GM12892 (cell line): Measurements from ENCODE around the gene ANO7.

Source experiments
- DNase-seq: peaks from one replicate; pipeline ENCODE4 v3.0.0; 2011; ENCODE audit not compliant: insufficient read length
- FAIRE-seq: peaks from 2 replicates; lab custom pipeline; 2011; peaks lifted over from hg19 to GRCh38; lab: Jason Lieb, UNC
- POLR2A ChIP-seq: IDR thresholded peaks from 2 replicates; pipeline ENCODE4 v1.6.1; 2011; ENCODE audit warnings: low read depth, low read length, control low read depth
- POLR2AphosphoS5 ChIP-seq: IDR thresholded peaks from 2 replicates; pipeline ENCODE4 v1.6.1; 2011; ENCODE audit warnings: low read depth, low read length, control low read depth
- TAF1 ChIP-seq: IDR thresholded peaks from 2 replicates; pipeline ENCODE4 v1.6.1; 2011; ENCODE audit warnings: low read depth, mild to moderate bottlenecking, control low read depth, low read length, borderline replicate concordance

The ANO7 gene

GRCh38 chr2:241205086-241205485 is 16.6 kb downstream of the ANO7 start:
- DNase-seq (no peak), FAIRE-seq (no peak)
- TF ChIP-seq TAF1 = no peak
- TF ChIP-seq POLR2AphosphoS5 = no peak
- TF ChIP-seq POLR2A = no peak

DNA sequence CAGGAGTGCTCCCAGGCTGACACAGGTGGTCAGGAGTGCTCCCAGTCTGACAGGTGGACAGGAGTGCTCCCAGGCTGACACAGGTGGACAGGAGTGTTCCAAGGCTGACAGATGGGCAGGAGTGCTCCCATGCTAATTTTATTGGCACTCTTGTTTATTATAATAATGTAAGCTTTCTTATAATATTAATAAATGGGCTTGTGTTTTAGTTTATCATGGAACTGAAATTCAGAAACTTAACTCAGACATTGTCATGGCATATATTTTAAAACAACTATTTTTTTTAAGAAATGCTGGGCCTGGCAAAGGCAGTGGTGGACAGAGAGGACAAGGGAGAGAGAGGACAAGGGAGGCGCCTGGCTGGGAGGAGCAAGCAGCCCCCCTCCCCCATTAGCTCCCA is 18.7 kb downstream of the ANO7 start:
- DNase-seq (no peak), FAIRE-seq (no peak)
- no peak for TF ChIP-seq POLR2A
- TF ChIP-seq POLR2AphosphoS5 = no peak
- TF ChIP-seq TAF1 = no peak

DNA sequence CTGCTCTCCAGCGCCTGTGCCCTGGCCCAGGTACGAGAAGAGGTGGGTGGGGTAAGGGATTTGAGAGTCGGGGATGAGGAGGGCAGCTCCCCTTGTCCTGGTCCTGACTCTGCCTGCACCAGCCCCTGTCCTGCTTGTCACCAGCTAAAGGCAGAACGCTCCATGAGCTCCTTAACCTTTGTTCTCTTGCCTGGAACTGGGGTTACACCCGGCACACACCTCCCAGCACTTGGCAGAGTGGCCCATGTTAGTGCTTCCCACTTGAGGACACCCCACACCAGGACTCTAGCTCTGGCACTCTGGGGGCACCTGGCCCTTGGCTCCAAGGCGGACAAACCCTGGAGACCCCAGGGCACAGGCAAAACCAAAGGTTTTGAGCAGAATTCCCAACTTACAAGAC is 19.2 kb downstream of the ANO7 start:
- FAIRE-seq (no peak), DNase-seq (no peak)
- TF ChIP-seq TAF1 = no peak
- no peak for TF ChIP-seq POLR2A
- TF ChIP-seq POLR2AphosphoS5 = no peak

DNA sequence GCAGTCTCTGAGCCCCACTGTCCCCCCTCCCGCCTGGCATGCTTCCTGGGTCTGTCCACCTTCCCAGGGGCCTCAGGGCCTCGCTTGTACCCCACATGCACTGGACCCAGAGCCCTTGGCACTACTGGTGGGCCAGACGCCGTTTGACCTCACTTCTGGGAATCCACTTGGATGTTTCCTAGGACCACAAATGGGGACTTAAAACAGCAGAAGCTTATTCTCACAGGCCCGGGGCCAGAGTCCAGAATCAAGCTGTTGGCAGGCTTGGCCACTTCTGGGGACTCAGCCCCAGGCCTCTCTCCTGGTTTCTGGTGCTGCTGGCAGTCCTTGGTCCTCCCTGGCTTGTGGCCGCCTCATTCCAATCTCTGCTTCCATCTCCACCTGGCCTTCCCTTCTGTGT is 19.6 kb downstream of the ANO7 start:
- TF ChIP-seq POLR2A (no peak), POLR2AphosphoS5 (no peak), TAF1 (no peak)
- DNase-seq (no peak), FAIRE-seq (no peak)

DNA sequence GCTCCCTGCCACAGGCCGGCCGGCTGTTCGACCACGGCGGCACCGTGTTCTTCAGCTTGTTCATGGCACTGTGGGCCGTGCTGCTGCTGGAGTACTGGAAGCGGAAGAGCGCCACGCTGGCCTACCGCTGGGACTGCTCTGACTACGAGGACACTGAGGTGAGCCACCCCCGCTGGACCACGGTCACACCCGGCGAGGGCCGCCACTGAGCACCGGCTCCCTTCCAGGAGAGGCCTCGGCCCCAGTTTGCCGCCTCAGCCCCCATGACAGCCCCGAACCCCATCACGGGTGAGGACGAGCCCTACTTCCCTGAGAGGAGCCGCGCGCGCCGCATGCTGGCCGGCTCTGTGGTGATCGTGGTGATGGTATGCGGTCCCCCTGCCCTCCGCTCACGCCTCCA is 20.8 kb downstream of the ANO7 start:
- no peak for FAIRE-seq

GRCh38 chr2:241211276-241211675 is 22.8 kb downstream of the ANO7 start:
- no peak for FAIRE-seq
- TF ChIP-seq POLR2AphosphoS5 = no peak
- no peak for TF ChIP-seq TAF1
- TF ChIP-seq POLR2A = no peak
- no peak for DNase-seq

More for the DNA sequence above, 20.8 kb downstream of the ANO7 start:
- no peak for TF ChIP-seq POLR2AphosphoS5
- no peak for TF ChIP-seq TAF1
- TF ChIP-seq POLR2A = no peak
- DNase-seq = no peak

DNA sequence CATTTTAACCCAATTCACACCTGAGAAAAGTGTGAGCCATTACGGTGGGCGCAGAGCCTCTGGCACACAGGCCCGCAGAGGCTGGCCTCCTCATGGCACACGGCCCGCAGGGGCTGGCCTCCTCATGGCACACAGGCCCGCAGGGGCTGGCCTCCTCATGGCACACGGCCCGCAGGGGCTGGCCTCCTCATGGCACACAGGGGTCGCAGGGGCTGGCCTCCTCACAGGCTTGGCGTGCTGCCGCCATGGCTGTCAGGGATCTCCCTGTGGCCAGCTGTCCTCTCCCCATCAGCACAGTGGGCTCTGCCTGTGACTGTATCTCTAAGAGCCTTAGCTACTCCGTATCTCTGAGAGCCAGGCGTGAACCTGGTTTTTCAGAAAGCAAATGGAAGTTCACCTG is 24.6 kb downstream of the ANO7 start:
- no peak for FAIRE-seq
- no peak for DNase-seq

GRCh38 chr2:241213567-241213966 is 25.1 kb downstream of the ANO7 start:
- no peak for DNase-seq
- no peak for TF ChIP-seq POLR2A
- TF ChIP-seq TAF1 = no peak
- no peak for TF ChIP-seq POLR2AphosphoS5
- FAIRE-seq = no peak

More for the DNA sequence above, 24.6 kb downstream of the ANO7 start:
- TF ChIP-seq TAF1 (no peak), POLR2A (no peak), POLR2AphosphoS5 (no peak)

GRCh38 chr2:241214209-241214608 is 25.7 kb downstream of the ANO7 start:
- no peak for TF ChIP-seq TAF1
- TF ChIP-seq POLR2A = no peak
- TF ChIP-seq POLR2AphosphoS5 = no peak
- FAIRE-seq = no peak
- no peak for DNase-seq

DNA sequence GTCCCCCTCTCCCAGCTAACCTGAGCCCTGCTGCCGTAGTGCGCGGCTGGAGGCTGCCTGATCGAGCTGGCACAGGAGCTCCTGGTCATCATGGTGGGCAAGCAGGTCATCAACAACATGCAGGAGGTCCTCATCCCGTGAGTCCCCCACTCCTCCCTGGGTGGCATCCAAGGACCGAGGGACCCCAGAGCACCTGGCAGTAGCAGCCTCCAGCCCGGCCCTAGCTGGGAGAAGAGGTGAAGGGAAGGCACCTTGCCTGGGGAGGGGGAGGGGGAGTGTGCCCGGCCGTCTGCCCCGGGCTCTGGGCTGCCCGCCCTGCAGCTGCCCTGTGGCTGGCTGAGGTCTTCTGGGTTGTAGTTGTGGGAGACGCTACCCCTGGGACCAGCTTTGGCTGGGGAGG is 26.3 kb downstream of the ANO7 start:
- DNase-seq (no peak), FAIRE-seq (no peak)
- TF ChIP-seq POLR2A = no peak
- TF ChIP-seq POLR2AphosphoS5 = no peak
- TF ChIP-seq TAF1 = no peak

- no peak for FAIRE-seq
These were observed 26.9 kb downstream of the ANO7 start for GRCh38 chr2:241215421-241215820.

GRCh38 chr2:241216211-241216761 is 27.8 kb downstream of the ANO7 start:
- TF ChIP-seq POLR2AphosphoS5 = no peak
- no peak for TF ChIP-seq TAF1
- no peak for TF ChIP-seq POLR2A
- FAIRE-seq (no peak), DNase-seq (no peak)

More at GRCh38 chr2:241215421-241215820, 26.9 kb downstream of the ANO7 start:
- no peak for TF ChIP-seq POLR2A
- no peak for TF ChIP-seq TAF1
- no peak for TF ChIP-seq POLR2AphosphoS5
- no peak for DNase-seq
